Activated naive CD4-positive, alpha-beta T cell treated with anti-CD3 and anti-CD28 coated beads, Interleukin-2, amount 10 ng/mL, durations not matched to agents 7 days and 5 days (primary cell): ENCODE measurements around the gene MVB12A.

Source experiments
- CTCF ChIA-PET: fragments of 350-600 bp; sonication (Branson Sonifier 250); formaldehyde crosslinking; loops from one replicate; lab custom pipeline; 2021; ENCODE audit warnings: antibody characterized with exemption; lab: Charles Lee
- DNase-seq: peaks from one replicate; pipeline ENCODE4 v3.0.0-alpha.2; 2020
- H3K27ac Mint-ChIP-seq: one replicate; pipeline ENCODE4 v1.8.0; 2021; ENCODE audit warnings: mild to moderate bottlenecking, moderate library complexity, mixed read lengths
- H3K27me3 Mint-ChIP-seq: one replicate; pipeline ENCODE4 v1.8.0; 2021; ENCODE audit warnings: mild to moderate bottlenecking, mixed read lengths
- H3K36me3 Mint-ChIP-seq: one replicate; pipeline ENCODE4 v1.8.0; 2021; ENCODE audit warnings: mixed read lengths
- H3K4me1 Mint-ChIP-seq: one replicate; pipeline ENCODE4 v1.8.0; 2021; ENCODE audit warnings: mixed read lengths
- H3K4me3 Mint-ChIP-seq: one replicate; pipeline ENCODE4 v1.8.0; 2021; ENCODE audit warnings: mild to moderate bottlenecking, moderate library complexity, mixed read lengths
- H3K9me3 Mint-ChIP-seq: one replicate; pipeline ENCODE4 v1.8.0; 2021; ENCODE audit warnings: mixed read lengths

MVB12A gene

DNA sequence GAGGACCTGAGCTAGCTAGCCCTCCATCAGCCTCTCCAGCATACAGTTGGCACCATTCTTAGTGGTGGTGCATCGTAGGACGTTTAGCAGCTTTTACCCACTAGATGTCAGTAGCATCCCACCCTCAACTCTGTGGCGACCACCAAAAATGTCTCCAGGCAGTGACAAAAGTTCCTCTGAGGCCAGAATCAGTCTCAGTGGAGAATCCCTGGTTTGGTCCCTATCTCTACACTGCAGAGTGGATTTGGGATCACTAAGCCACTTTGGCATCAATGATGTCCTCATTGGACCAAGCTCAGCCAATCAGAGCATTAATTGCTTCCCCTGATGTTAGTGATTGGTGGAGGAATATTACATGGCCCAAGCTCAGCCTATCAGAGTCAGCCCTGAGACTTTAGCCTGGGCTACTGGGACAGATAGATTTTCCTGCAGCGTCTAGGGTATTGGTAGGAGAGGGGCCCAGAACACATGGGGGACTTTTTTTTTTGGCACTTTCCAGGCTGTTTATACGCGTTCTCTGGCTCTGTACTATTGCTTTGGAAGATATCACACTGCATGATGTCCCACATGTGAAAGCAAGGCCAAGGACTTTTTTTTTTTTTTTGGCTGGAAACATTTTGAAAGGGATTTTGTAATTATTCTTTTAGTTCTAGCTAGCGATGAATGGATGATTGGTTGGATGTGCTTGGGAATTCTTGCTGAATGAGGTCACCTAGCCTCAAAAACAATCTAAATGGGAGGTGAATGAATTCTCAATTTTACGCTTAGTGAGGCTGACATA lies 21.6 kb downstream of the MVB12A start:
- H3K4me3 Mint-ChIP-seq: no peak overlapping the region
- DNase-seq: peak; percentile 35

DNA sequence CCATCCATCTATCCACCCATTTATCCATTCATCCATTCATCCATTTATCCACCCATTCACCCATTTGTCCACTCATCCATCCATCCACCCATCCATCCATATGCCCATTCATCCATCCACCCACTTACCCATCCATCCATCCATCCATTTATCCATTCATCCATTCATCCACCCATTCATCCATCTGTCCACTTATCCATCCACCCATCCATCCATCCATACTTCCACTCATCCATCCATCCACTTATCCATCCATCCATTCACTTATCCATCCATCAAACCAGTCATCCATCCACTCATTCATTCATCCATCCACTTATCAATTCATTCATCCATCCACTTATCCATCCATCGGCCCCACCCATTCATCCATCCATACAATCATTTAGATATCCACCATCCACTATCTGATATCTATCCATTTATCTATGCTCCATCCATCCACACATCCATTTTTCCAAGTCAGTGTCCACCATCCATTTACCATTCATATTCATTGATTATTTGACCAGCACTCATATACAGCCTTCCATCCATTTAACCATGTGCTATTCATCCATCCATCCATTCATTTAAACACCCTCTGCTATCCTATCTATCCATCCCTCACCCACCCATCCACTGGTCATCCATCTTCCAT lies 25.8 kb downstream of the MVB12A start:
- Mint-ChIP-seq H3K9me3 (peaks cover 3% of the 10 kb centered on the region), H3K4me1 (peaks cover 9% of the 10 kb centered on the region), H3K27me3 (peaks cover 15% of the 10 kb centered on the region), H3K27ac (no peak overlapping the region), H3K36me3 (no peaks in the 10 kb centered on the region), H3K4me3 (no peak overlapping the region)
- CTCF ChIA-PET: interaction anchor here (1.0 to 1.1 kb wide), 2 partner anchors 20 kb away, joined by 3 to 4 read pairs; no protein-coding TSS in a partner anchor
- DNase-seq: no peak

More for the DNA sequence above, 21.6 kb downstream of the MVB12A start:
- Mint-ChIP-seq H3K9me3 (peaks cover 3% of the 10 kb centered on the region), H3K4me1 (no peaks in the 10 kb centered on the region), H3K27ac (no peak overlapping the region), H3K27me3 (peaks cover 17% of the 10 kb centered on the region), H3K36me3 (no peaks in the 10 kb centered on the region)
- CTCF ChIA-PET: interaction anchor here (0.6 to 2.0 kb wide), 9 partner anchors 8 to 409 kb away, joined by 3 to 10 read pairs (median 3); partner anchors contain the start of gene CCDC194

DNA sequence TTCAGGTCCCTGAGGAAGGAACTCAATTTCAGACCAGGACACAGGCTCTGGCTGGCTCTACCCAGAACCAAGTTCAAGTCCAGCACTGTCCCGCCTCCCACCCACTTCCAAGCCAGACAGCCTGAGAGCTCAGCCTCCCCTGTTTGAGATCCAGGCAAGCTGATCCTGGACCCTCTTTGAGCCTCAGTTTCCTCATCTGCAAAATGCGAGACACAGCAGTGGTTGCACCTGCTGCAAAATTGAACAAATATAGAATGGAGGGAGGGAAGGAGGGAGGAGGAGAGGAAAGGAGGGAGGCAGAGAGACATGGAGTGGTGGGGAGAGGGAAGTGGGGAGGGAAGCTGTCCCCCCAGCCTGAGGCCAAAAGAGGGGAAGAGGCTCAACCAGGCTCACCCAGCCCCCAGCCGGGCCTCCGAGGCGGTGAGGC lies 27.9 kb downstream of the MVB12A start:
- no peaks in the 10 kb centered on the region for H3K36me3 Mint-ChIP-seq
- CTCF ChIA-PET: interaction anchor here (0.7 to 1.5 kb wide), 3 partner anchors 10 to 41 kb away, joined by 3 to 5 read pairs (median 4); no protein-coding TSS in a partner anchor
- no peak overlapping the region for H3K27ac Mint-ChIP-seq
- peaks cover 21% of the 10 kb centered on the region for H3K27me3 Mint-ChIP-seq
- DNase-seq: no peak
- no peaks in the 10 kb centered on the region for H3K9me3 Mint-ChIP-seq
- peak overlapping the region; percentile 37 for H3K4me3 Mint-ChIP-seq
- peaks cover 18% of the 10 kb centered on the region for H3K4me1 Mint-ChIP-seq

DNA sequence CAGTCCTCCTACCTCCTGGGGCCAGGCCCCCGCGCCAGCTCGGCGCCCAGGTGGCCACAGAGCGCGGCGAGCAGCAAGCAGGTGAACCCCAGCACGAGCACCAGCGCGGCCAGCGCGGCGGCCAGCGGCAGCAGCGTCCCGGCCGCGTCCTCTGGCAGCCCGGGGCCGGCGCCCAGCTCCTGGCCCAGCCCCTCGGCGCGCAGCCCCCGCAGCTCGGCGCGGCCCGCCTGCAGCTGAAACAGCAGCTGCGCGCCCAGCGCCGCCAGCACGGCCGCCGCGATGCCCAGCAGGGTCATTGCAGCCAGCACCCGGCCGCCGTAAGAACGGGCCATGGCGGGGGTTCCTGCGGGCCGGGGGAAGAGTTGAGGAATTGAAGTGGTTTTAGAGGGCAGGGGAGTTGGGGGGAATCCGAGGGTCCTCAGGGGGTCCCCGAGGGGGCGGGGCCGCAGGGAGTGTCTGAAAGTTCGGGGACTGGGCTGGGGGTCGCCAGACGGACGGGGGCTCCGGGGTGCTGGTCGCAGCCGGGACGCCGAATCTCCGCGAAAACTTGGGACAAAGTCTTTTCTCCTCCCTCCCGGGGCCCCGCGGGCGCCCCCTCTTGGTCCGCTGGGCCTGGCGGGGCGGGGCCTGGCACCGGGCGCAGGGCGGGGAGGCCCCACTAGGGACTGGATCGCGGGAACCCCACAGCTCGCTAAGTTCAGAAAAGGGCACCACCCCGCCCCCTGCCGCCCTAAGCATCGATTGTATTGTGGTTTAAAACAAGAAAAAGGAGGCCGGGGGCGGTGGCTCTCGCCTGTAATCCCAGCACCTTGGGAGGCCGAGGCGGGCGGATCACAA lies 28.5 kb downstream of the MVB12A start, which contains the start of gene TMEM221:
TSS of gene TMEM221 (minus strand) at position 538 of the 837 bp plus-strand sequence. CDS start at position 332, 206 bp downstream.
- peak; percentile 70 for DNase-seq
- Mint-ChIP-seq H3K9me3 (no peaks in the 10 kb centered on the region), H3K36me3 (no peaks in the 10 kb centered on the region), H3K27me3 (peaks cover 24% of the 10 kb centered on the region), H3K4me1 (peaks cover 19% of the 10 kb centered on the region), H3K27ac (no peak within 1 kb of the TSS), H3K4me3 (peak within 1 kb of the TSS; percentile 37)
- CTCF ChIA-PET: interaction anchor here (0.5 to 1.5 kb wide), 5 partner anchors 7 to 42 kb away, joined by 3 to 5 read pairs (median 3); no protein-coding TSS in a partner anchor

DNA sequence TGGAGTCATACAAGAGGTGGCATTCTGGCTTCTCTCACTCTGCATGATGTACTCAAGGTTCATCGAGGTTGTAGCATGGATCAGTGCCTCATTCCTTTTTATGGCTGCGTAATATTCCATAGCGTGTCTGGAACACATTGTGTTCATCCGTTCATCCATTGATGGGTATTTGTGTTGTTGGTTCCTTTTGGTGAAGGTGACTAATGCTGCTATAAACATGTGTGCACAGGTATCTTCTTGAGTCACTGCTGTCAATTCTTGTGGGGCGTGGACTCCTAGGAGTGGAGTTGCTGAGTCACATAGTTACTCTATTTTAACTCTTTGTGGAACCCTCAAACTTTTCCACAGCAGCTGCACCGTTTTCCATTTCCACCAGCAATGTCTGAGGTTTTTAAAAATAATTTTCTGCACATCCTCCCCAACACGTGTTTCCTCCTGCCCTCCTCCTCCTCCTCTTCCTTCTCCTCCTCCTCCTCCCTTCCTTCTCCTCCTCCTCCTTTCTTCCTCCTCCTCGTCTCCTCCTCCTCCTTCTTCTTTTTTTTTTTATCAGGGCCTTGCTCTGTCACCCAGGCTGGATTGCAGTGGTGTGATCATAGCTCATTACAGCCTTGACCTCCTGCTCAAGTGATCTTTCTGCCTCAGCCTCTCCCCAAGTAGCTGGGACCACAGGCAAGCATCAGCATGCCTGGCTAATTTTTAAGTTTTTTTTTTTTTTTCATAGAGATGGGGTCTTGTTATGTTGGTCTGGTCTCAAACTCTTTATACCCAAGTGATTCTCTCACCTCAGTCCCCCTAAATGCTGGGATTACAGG lies 30.6 kb downstream of the MVB12A start:
- peaks cover 45% of the 10 kb centered on the region for H3K27me3 Mint-ChIP-seq
- no peak overlapping the region for H3K4me3 Mint-ChIP-seq
- peaks cover 24% of the 10 kb centered on the region for H3K4me1 Mint-ChIP-seq
- H3K9me3 Mint-ChIP-seq: no peaks in the 10 kb centered on the region
- peak overlapping the region; percentile 26 for H3K27ac Mint-ChIP-seq
- CTCF ChIA-PET: interaction anchor here (0.7 to 0.9 kb wide), 2 partner anchors 15 to 125 kb away, joined by 5 read pairs; no protein-coding TSS in a partner anchor
- no peaks in the 10 kb centered on the region for H3K36me3 Mint-ChIP-seq
- peak; percentile 47 for DNase-seq

DNA sequence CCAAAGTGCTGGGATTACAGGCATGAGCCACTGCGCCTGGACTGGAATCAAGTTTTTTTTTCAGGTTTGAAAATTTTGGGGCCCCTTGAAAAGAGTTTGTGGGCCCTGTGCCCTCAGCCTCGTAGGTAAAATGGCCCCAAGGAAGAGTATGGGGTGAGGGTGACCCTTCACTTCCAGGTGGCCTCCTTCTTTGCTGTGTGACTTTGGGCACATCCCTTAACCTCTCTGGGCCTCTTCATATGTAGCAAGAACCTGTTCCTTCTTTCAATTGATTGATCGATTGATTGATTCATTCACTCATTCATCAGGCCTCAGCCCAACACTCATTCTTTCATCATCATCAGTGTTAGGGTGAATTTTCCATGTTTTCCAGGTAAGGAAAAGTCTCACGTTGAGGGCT lies 32.0 kb downstream of the MVB12A start:
- H3K4me1 Mint-ChIP-seq: peaks cover 24% of the 10 kb centered on the region
- no peaks in the 10 kb centered on the region for H3K36me3 Mint-ChIP-seq
- H3K4me3 Mint-ChIP-seq: no peak overlapping the region
- no peak overlapping the region for H3K27ac Mint-ChIP-seq
- DNase-seq: no peak
- no peaks in the 10 kb centered on the region for H3K9me3 Mint-ChIP-seq
- peaks cover 58% of the 10 kb centered on the region for H3K27me3 Mint-ChIP-seq
- CTCF ChIA-PET: interaction anchor here (0.9 kb wide), 1 partner anchor 13 kb away, joined by 5 read pairs; no protein-coding TSS in a partner anchor

DNA sequence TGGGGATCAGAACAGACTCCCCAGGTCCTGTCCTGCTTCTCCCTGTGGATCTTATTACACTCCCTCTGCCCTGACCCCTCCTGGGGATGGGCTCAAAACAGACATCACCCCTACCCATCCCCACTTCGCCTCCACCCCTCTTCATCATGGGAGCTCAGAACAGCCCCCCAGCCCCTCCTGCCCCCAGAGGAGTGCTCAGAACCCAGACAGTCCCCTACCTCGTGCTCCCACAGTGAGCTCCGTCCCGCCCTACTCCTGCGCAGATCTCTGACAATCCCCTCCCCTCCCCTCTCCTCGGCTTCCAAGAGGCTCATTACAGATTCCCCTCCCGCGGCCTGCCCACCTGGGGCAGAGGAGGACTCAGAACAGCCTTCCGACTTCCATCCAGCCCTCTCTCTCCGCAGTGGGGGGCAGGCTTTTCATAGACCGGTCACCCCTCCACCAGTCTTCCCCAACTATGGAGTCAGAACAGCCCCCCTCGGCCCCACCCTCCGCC lies 34.8 kb downstream of the MVB12A start:
- H3K4me1 Mint-ChIP-seq: peaks cover 24% of the 10 kb centered on the region
- no peak overlapping the region for H3K4me3 Mint-ChIP-seq
- no peak for DNase-seq
- no peak overlapping the region for H3K27ac Mint-ChIP-seq
- CTCF ChIA-PET: interaction anchor here (0.9 to 1.3 kb wide), 3 partner anchors 11 to 119 kb away, joined by 3 to 10 read pairs (median 4); no protein-coding TSS in a partner anchor
- H3K27me3 Mint-ChIP-seq: peaks cover 80% of the 10 kb centered on the region
- H3K36me3 Mint-ChIP-seq: no peaks in the 10 kb centered on the region
- no peaks in the 10 kb centered on the region for H3K9me3 Mint-ChIP-seq

DNA sequence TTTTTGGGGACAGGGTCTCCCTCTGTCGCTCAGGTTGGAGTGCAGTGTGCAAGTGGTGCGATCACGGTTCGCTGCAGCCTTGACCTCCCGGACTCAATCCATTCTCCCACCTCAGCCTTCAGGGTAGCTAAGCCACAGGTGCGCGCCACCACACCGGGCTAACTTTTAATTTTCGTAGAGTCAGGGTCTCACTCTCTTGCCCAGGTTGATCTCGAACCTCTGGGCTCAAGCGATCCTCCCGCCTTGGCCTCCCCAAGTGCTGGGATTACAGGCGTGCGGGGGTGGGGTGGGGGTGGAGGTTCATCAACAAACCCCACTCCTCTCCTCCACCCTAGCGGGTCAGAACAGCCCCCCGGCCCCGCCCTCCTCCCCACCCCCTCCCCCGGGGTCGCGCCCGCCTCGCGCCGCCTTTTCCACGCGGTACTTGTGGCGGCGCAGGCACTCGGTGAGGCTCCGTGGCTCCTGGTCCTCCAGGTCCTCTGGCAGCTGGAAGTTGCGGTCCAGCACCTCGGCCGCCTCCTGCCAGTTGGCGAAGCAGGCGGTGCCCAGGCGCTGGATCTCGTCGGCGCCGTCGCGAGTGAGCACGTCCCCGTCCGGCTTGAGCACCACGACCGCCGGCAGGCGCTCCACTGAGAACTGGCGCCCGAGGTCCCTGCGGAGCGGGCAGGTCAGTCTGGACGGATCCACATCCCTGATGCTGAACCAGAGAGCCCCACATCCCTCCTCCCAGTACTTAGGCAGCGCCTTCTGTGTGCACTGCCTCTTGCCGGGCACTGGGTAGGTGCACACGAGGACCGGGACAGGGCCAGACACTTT lies 35.7 kb downstream of the MVB12A start:
- Mint-ChIP-seq H3K36me3 (no peaks in the 10 kb centered on the region), H3K27me3 (peaks cover 80% of the 10 kb centered on the region), H3K27ac (no peak overlapping the region), H3K9me3 (no peaks in the 10 kb centered on the region), H3K4me3 (no peak overlapping the region), H3K4me1 (peaks cover 16% of the 10 kb centered on the region)
- DNase-seq: no peak
- CTCF ChIA-PET: interaction anchor here (0.7 to 1.3 kb wide), 3 partner anchors 10 to 118 kb away, joined by 3 to 10 read pairs (median 4); no protein-coding TSS in a partner anchor

DNA sequence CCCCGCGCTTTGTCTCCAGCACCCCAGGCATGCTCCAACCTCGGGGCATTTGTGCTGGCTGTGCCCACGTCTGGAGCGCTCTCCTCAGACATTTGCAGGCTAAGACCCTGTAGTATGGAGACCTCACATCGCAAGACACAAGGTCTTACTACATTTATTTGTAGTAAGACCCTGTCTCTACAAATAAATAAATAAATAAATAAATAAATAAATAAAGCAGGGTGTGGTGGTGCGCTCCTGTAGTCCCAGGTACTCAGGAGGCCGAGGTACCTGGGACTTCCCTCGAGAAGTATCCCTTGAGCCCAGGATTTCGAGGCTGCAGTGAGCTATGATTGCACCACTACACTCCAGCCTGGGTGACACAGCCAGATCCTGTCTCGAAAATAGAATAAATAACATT lies 36.3 kb downstream of the MVB12A start:
- CTCF ChIA-PET: no interaction called here
- H3K4me1 Mint-ChIP-seq: peaks cover 10% of the 10 kb centered on the region
- H3K9me3 Mint-ChIP-seq: no peaks in the 10 kb centered on the region
- H3K36me3 Mint-ChIP-seq: no peaks in the 10 kb centered on the region
- H3K27ac Mint-ChIP-seq: no peak overlapping the region
- DNase-seq: no peak
- no peak overlapping the region for H3K4me3 Mint-ChIP-seq
- peaks cover 80% of the 10 kb centered on the region for H3K27me3 Mint-ChIP-seq

DNA sequence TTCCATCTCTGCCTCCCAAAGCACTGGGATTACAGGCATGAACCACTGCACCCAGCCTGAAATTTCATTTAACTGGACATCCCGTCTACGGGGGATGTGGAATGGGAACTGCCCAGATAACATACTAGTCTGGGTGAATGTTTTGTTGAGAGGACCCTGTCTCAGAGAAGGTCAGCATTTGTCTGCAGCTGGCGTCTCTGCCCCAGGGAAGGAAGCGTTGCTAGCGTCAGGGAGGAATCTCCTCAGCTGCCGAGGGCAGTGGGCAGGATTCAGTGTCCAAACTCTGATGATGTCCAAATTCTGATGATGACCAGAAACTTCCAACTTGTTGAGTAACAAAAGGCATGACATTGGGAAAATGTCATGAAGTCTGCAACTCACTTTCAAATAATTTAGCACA lies 37.8 kb downstream of the MVB12A start:
- peaks cover 84% of the 10 kb centered on the region for H3K27me3 Mint-ChIP-seq
- no peak overlapping the region for H3K4me3 Mint-ChIP-seq
- no peak for DNase-seq
- H3K9me3 Mint-ChIP-seq: no peaks in the 10 kb centered on the region
- H3K36me3 Mint-ChIP-seq: no peaks in the 10 kb centered on the region
- H3K4me1 Mint-ChIP-seq: peaks cover 6% of the 10 kb centered on the region
- no peak overlapping the region for H3K27ac Mint-ChIP-seq
- CTCF ChIA-PET: no interaction called here

DNA sequence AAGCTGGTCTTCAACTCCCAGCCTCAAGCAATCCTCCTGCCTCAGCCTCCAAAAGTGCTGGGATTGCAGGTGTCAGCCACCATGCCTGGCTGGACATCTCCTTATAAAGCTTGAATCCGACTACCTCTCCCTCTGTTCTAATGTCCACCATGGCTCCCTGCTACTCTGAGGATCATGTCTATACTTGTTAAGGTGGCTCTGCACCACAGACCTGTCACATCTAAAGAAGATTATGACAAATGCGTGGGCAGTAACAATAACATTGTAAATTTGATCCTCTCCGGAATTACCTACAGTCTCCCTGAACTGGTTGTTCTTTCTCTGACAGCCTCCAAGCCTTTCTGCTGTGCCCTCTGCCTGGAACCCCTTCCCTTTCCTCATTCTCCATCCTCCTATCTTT lies 39.1 kb downstream of the MVB12A start:
- Mint-ChIP-seq H3K36me3 (no peaks in the 10 kb centered on the region), H3K9me3 (no peaks in the 10 kb centered on the region), H3K27me3 (peaks cover 84% of the 10 kb centered on the region), H3K4me3 (no peak overlapping the region), H3K4me1 (peaks cover 2% of the 10 kb centered on the region), H3K27ac (no peak overlapping the region)
- CTCF ChIA-PET: interaction anchor here (1.0 kb wide), 1 partner anchor 38 kb away, joined by 3 read pairs; no protein-coding TSS in a partner anchor
- DNase-seq: no peak
